Neuron (in vitro differentiated cells): ENCODE results near the gene IRX4.
"Not testable (repeated sequence)": the region's sequence is repeated elsewhere in the genome, so short reads cannot be mapped to it uniquely, and the experiment has no call there.

Experiments used
- H2AFZ ChIP-seq: one replicate; pipeline ENCODE4 v1.6.1; 2013; ENCODE audit warnings: low read depth, mild to moderate bottlenecking, inconsistent platforms, low read length, moderate library complexity
- H3K27me3 ChIP-seq: one replicate; pipeline ENCODE4 v1.6.1; 2013; ENCODE audit warnings: low read length; ENCODE audit not compliant: insufficient read depth
- H3K36me3 ChIP-seq: one replicate; pipeline ENCODE4 v1.6.1; 2013; ENCODE audit warnings: low read length; ENCODE audit not compliant: insufficient read depth
- H3K4me1 ChIP-seq: one replicate; pipeline ENCODE4 v1.6.1; 2013; ENCODE audit warnings: low read length; ENCODE audit not compliant: insufficient read depth
- H3K4me3 ChIP-seq: 2 replicates; pipeline ENCODE4 v1.5.1; 2013; ENCODE audit warnings: mild to moderate bottlenecking, low read length, moderate library complexity
- H3K9me3 ChIP-seq: one replicate; pipeline ENCODE4 v1.6.1; 2013; ENCODE audit warnings: low read length

Gene IRX4

GRCh38 chr5:1875281-1875842 is 7.4 kb downstream of the IRX4 start:
- H3K36me3 ChIP-seq = no peaks in the 10 kb centered on the region
- peaks cover 73% of the 10 kb centered on the region for H3K27me3 ChIP-seq
- peak overlapping the region; percentile 67 for H2AFZ ChIP-seq
- H3K4me1 ChIP-seq = peaks cover 24% of the 10 kb centered on the region
- peak overlapping the region; percentile 36 for H3K4me3 ChIP-seq
- peaks cover 13% of the 10 kb centered on the region for H3K9me3 ChIP-seq

GRCh38 chr5:1874771-1875220 is 7.9 kb downstream of the IRX4 start:
- Histone ChIP-seq H3K4me3 (peak overlapping the region; percentile 36), H3K27me3 (peaks cover 67% of the 10 kb centered on the region), H2AFZ (no peak overlapping the region), H3K4me1 (peaks cover 24% of the 10 kb centered on the region), H3K9me3 (peaks cover 10% of the 10 kb centered on the region), H3K36me3 (no peaks in the 10 kb centered on the region)

DNA sequence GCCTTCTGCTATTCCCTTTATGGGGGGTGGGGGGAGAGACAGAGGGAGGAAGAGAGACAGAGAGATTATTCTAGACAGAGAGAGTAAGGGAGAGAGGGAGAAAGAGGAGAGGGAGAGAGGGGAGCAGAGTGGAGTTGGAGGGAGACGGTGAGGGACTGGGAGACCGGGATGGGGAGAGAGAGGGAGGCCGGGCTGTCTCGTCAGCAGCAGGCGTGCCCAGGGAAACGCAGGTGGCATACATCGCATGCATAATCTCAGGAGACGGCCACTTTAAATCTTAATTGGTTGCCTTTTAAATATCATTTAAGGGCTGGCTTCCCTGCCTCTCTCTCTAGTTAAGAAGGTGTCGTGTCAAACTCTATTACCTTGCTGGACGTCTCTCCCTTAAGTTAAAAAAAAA is 8.4 kb downstream of the IRX4 start:
- Histone ChIP-seq H3K4me1 (peaks cover 24% of the 10 kb centered on the region), H2AFZ (no peak overlapping the region), H3K9me3 (peaks cover 6% of the 10 kb centered on the region), H3K36me3 (no peaks in the 10 kb centered on the region), H3K27me3 (peaks cover 63% of the 10 kb centered on the region), H3K4me3 (no peak overlapping the region)

GRCh38 chr5:1873243-1873959 is 9.3 kb downstream of the IRX4 start:
- Histone ChIP-seq H2AFZ (no peak overlapping the region), H3K27me3 (peaks cover 58% of the 10 kb centered on the region), H3K4me1 (peaks cover 24% of the 10 kb centered on the region), H3K4me3 (no peak overlapping the region), H3K36me3 (no peaks in the 10 kb centered on the region), H3K9me3 (no peaks in the 10 kb centered on the region)

GRCh38 chr5:1871441-1871840 is 11.3 kb downstream of the IRX4 start:
- Histone ChIP-seq H3K4me1 (peaks cover 22% of the 10 kb centered on the region), H3K9me3 (no peaks in the 10 kb centered on the region), H3K27me3 (peaks cover 53% of the 10 kb centered on the region)

GRCh38 chr5:1870435-1871272 is 12.1 kb downstream of the IRX4 start:
- H3K9me3 ChIP-seq, H2AFZ ChIP-seq, H3K4me3 ChIP-seq, H3K36me3 ChIP-seq: not testable (repeated sequence)
- H3K27me3 ChIP-seq = peaks cover 46% of the 10 kb centered on the region
- H3K4me1 ChIP-seq = peaks cover 15% of the 10 kb centered on the region

More at GRCh38 chr5:1871441-1871840, 11.3 kb downstream of the IRX4 start:
- Histone ChIP-seq H3K36me3 (no peaks in the 10 kb centered on the region), H2AFZ (no peak overlapping the region), H3K4me3 (no peak overlapping the region)

DNA sequence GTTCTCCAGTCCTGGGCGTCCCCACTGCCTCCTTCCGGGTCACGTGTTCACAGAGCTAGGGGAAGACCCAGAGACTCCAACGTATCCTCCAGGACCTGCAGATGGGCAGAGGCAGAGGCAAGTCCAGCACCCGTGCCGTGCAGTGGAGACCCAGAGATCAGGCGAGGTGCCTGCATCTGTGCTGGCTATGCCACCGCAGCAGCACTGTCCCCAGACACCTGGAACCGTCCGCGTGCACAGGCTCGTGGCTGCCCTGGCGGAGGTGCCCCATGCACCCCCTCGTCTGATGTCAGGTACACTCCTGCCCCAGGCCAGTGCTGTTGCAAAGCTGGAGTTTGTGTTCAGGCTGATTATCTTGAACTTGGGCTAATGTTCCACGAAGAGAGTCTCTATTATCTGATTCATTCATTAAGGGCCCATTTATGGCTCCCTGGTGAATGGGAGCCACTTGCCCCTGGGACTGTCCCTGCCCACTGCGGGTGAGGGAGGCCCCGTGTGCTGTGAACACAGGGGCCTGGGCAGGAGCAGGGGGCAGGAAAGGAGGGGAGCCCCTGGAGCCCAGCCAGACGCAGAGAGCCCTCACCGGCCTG is 13.7 kb downstream of the IRX4 start:
- H3K9me3 ChIP-seq = no peaks in the 10 kb centered on the region
- H3K36me3 ChIP-seq = no peaks in the 10 kb centered on the region
- H2AFZ ChIP-seq = no peak overlapping the region
- no peaks in the 10 kb centered on the region for H3K4me1 ChIP-seq
- peaks cover 31% of the 10 kb centered on the region for H3K27me3 ChIP-seq
- H3K4me3 ChIP-seq = no peak overlapping the region

DNA sequence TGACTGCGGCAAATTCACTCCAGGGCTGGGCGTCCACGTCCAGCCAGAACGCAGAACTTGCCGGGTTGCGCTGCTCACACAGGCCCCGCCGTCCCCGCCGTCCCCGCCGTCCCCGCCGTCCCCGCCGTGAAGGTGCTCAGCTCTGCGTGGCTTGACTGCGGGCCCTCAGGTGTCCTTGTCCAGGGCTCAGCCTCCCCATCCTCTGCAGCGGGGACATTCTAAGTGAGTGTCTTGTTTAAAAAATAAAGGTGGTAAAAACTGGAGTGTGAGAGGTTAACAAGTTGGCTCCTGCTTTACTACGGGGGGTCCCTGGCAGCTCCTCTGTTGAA is 14.9 kb downstream of the IRX4 start:
- H3K36me3 ChIP-seq = no peaks in the 10 kb centered on the region
- no peak overlapping the region for H3K4me3 ChIP-seq
- H3K9me3 ChIP-seq = no peaks in the 10 kb centered on the region
- peaks cover 20% of the 10 kb centered on the region for H3K27me3 ChIP-seq
- H2AFZ ChIP-seq = no peak overlapping the region
- H3K4me1 ChIP-seq = peaks cover 4% of the 10 kb centered on the region

DNA sequence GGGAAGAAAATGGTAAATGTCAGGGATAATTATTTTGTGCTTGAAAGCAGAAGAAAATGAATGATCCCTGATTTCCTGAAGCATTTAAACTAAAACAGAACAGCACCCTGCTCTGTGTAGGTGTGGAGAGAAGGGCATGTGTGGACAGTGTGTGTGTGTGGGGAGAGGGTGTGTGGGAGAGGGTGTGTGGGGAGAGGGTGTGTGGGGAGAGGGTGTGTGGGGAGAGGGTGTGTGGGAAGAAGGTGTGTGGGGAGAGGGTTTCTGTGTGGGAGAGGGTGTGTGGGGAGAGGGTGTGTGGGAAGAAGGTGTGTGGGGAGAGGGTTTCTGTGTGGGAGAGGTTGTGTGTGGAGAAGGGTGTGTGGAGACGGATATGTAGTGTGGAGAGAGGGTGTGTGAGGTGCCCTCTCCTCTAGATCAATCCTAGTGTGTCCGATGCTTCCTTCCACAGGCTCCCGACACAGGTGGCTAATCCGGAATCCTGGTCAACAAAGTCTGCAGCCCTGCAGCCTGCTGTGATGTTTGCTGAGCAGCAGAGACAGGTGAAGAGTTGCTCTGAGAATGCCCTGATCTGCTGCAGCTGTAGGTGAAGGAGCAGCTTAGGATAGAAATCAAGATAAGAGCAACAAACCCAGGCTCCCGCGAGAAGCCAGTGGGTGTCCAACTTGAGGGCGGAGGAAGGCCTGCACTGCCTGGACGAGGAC is 15.5 kb downstream of the IRX4 start:
- Histone ChIP-seq H3K36me3 (no peaks in the 10 kb centered on the region), H3K27me3 (peaks cover 17% of the 10 kb centered on the region), H2AFZ (no peak overlapping the region), H3K4me1 (peaks cover 4% of the 10 kb centered on the region), H3K4me3 (no peak overlapping the region), H3K9me3 (no peaks in the 10 kb centered on the region)

- H3K27me3 ChIP-seq = peaks cover 12% of the 10 kb centered on the region
These were observed 16.8 kb downstream of the IRX4 start for GRCh38 chr5:1865948-1866347.

GRCh38 chr5:1865486-1865885 is 17.2 kb downstream of the IRX4 start:
- peaks cover 4% of the 10 kb centered on the region for H3K4me1 ChIP-seq
- no peaks in the 10 kb centered on the region for H3K36me3 ChIP-seq
- no peaks in the 10 kb centered on the region for H3K9me3 ChIP-seq
- no peak overlapping the region for H2AFZ ChIP-seq
- no peak overlapping the region for H3K4me3 ChIP-seq
- H3K27me3 ChIP-seq = peaks cover 12% of the 10 kb centered on the region

More at GRCh38 chr5:1865948-1866347, 16.8 kb downstream of the IRX4 start:
- no peaks in the 10 kb centered on the region for H3K36me3 ChIP-seq
- no peak overlapping the region for H2AFZ ChIP-seq
- H3K4me1 ChIP-seq = peaks cover 4% of the 10 kb centered on the region
- H3K4me3 ChIP-seq = no peak overlapping the region
- H3K9me3 ChIP-seq = no peaks in the 10 kb centered on the region

DNA sequence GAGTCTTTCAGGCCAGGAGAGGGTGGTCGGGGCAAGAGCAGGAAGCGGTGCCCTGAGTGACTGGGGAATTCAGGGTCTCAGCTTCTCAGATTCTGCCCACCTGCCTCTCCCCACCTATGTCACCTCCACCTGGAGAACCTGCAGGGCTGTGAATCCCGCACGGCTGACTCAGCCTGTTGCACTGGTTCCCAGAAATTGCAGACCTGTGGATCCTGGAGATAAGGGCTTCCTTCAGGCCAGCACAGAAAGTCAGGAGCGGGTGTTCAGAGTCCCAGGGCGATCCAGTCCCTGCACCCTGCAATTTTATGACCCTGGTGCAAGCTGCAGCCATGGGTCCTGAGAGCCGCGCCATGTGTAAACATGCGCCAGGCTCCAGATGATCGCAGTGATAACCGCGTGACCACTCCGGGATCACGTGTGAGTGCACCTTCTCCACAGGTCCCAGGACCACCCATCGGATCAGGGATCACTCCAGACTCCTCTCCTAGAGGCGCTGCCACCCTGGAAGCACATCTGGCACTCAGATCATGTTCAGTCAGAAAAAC is 17.8 kb downstream of the IRX4 start:
- peaks cover 12% of the 10 kb centered on the region for H3K27me3 ChIP-seq
- peaks cover 4% of the 10 kb centered on the region for H3K4me1 ChIP-seq
- H3K9me3 ChIP-seq = no peaks in the 10 kb centered on the region

More for the DNA sequence above, 17.8 kb downstream of the IRX4 start:
- H2AFZ ChIP-seq = no peak overlapping the region
- H3K4me3 ChIP-seq = no peak overlapping the region
- H3K36me3 ChIP-seq = no peaks in the 10 kb centered on the region
